Left ventricle myocardium inferior (tissue), 1 donor: ENCODE data around the gene HNRNPR. TPM values are rescaled to one million over a fixed set of nuclear protein-coding genes. Genes with fewer than 3 reads are reported as not detected.

ENCODE experiments used
- DNase-seq: peaks from one replicate; pipeline ENCODE4 v3.0.0-alpha.2; 2020
- H3K27ac ChIP-seq: fragments of 200-600 bp; replicated peaks from 2 replicates; pipeline ENCODE4 v1.8.0; 2021
- H3K27me3 ChIP-seq: fragments of 200-600 bp; 2 replicates; pipeline ENCODE4 v1.8.0; 2021; ENCODE audit warnings: low read depth
- H3K36me3 ChIP-seq: fragments of 200-600 bp; 2 replicates; pipeline ENCODE4 v1.8.0; 2021
- H3K4me1 ChIP-seq: fragments of 200-600 bp; 2 replicates; pipeline ENCODE4 v1.8.0; 2021
- H3K4me3 ChIP-seq: fragments of 200-600 bp; 2 replicates; pipeline ENCODE4 v1.8.0; 2021; ENCODE audit warnings: mild to moderate bottlenecking, moderate library complexity
- H3K9me3 ChIP-seq: fragments of 200-600 bp; replicated peaks from 2 replicates; pipeline ENCODE4 v1.8.0; 2021
- CTCF ChIP-seq: fragments of 200-600 bp; IDR thresholded peaks from 2 replicates; pipeline ENCODE4 v1.8.0; 2021; ENCODE audit warnings: antibody characterized with exemption, mild to moderate bottlenecking, borderline replicate concordance
- intact Hi-C: fragments of 100-400 bp; cut with micrococcal nuclease; formaldehyde crosslinking; loops from one replicate; pipeline ENCODE4 v1.11.0; 2022
- total RNA-seq: library from RNA; stranded (reverse); fragmentation: NEBNext Ultra II Directional; extraction: Animal tissue kit (Norgen Biotek cat#: 25700); gene quantifications from one replicate; pipeline ENCODE4 v1.2.1, GENCODE V29; 2021
- donor health status: DM: no; HTN: yes; CAD: no; lungs with severe emphysema.

The HNRNPR gene
- total RNA-seq, 1 donor from 2014 or later, result 54.6 TPM

DNA sequence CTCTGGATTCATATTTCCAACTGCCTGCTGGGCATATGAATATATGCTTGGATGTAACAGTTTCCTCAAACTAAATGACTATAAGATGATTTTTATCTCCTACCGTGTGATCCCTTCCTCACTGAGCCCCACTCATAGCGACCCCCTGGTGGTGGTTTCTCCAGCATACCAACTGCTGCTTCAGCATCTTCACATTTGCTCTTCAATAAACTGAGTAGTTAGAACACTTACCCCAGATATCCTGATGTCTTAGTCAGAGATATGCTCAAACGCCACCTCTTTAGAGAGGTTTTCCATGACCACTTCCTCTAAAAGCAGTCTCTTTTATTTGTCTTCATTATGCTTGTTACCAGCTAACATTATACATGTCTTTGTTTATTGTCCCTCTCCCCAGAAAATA lies 10.2 kb upstream of the HNRNPR start:
- no peak for TF ChIP-seq CTCF
- Histone ChIP-seq H3K27me3 (no peaks in the 10 kb centered on the region), H3K36me3 (peaks cover 11% of the 10 kb centered on the region), H3K27ac (no peak overlapping the region), H3K4me1 (peaks cover 16% of the 10 kb centered on the region), H3K4me3 (no peak overlapping the region), H3K9me3 (peaks cover 9% of the 10 kb centered on the region)
- no peak for DNase-seq
- intact Hi-C loops, result no loop called here

DNA sequence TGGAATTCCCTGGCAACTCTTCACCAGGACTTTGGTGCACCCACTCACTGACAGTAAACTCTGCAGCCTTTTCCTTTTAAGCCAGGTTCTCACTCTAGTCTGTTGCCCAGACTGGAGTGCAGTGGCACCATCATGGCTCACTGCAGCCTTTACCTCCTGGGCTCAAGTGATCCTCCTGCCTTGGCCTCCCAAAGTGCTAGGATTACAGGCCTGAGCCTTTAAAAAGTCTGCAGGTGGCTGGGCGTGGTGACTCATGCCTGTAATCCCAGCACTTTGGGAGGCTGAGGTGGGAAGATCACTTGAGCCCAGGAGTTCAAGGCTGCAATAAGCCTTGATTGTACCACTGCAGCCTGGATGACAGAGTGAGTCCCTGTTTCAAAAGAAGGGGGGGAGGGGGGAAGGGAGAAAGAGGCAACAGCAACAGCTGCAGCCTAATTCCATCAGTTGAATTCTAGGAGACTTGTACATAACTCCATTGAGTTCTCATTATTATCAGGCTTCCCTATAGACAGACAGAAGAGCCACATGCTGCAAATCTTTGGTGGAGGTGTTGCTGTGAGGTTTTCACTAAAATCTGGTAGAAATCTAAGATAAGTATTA lies 8.1 kb upstream of the HNRNPR start:
- Histone ChIP-seq H3K4me1 (peaks cover 8% of the 10 kb centered on the region), H3K9me3 (no peaks in the 10 kb centered on the region), H3K36me3 (no peaks in the 10 kb centered on the region), H3K27me3 (no peaks in the 10 kb centered on the region), H3K4me3 (no peak overlapping the region), H3K27ac (no peak overlapping the region)
- no peak for TF ChIP-seq CTCF
- no peak for DNase-seq
- intact Hi-C loops, result no loop called here

- intact Hi-C loops, result loop anchor here (10.0 kb wide), 1 partner anchor 59 kb away; no protein-coding TSS in a partner anchor
- TF ChIP-seq CTCF, result no peak
- H3K9me3 ChIP-seq, result no peaks in the 10 kb centered on the region
- peaks cover 43% of the 10 kb centered on the region for H3K4me1 ChIP-seq
- no peak overlapping the region for H3K27ac ChIP-seq
- no peak overlapping the region for H3K4me3 ChIP-seq
- no peak for DNase-seq
- no peaks in the 10 kb centered on the region for H3K36me3 ChIP-seq
- H3K27me3 ChIP-seq, result no peaks in the 10 kb centered on the region
These were observed 1.8 kb upstream of the HNRNPR start for GRCh38 chr1:23345920-23346319.

DNA sequence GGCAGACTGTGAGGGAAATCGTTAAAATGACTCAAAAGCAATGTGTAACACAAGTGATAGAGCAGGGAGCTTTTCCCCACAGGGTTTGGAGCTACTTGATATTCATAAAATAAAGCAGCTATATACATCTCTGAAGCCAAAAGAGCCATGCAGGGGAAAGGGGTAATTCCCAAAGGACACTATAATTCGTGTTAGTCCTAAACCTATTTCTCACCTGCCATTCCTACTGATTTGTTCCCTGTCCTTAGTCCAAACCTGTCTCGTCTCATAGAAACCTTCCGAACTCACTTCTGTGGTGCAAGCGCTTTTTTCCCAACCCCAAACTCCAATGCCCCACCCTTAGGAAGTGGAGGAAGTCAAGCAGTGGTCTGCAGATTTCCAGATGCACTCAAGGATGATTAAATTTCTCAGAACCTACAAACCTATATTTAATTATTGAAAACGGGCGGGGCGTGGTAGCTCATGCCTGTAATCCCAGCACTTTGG lies 946 bp upstream of the HNRNPR start:
- H3K27ac ChIP-seq, result peak overlapping the region; percentile 97
- no peak for DNase-seq
- no peaks in the 10 kb centered on the region for H3K36me3 ChIP-seq
- intact Hi-C loops, result loop anchor here (10.0 kb wide), 1 partner anchor 60 kb away; no protein-coding TSS in a partner anchor
- TF ChIP-seq CTCF, result no peak
- no peaks in the 10 kb centered on the region for H3K9me3 ChIP-seq
- peak overlapping the region; percentile 96 for H3K4me3 ChIP-seq
- H3K4me1 ChIP-seq, result peaks cover 52% of the 10 kb centered on the region
- H3K27me3 ChIP-seq, result no peaks in the 10 kb centered on the region

DNA sequence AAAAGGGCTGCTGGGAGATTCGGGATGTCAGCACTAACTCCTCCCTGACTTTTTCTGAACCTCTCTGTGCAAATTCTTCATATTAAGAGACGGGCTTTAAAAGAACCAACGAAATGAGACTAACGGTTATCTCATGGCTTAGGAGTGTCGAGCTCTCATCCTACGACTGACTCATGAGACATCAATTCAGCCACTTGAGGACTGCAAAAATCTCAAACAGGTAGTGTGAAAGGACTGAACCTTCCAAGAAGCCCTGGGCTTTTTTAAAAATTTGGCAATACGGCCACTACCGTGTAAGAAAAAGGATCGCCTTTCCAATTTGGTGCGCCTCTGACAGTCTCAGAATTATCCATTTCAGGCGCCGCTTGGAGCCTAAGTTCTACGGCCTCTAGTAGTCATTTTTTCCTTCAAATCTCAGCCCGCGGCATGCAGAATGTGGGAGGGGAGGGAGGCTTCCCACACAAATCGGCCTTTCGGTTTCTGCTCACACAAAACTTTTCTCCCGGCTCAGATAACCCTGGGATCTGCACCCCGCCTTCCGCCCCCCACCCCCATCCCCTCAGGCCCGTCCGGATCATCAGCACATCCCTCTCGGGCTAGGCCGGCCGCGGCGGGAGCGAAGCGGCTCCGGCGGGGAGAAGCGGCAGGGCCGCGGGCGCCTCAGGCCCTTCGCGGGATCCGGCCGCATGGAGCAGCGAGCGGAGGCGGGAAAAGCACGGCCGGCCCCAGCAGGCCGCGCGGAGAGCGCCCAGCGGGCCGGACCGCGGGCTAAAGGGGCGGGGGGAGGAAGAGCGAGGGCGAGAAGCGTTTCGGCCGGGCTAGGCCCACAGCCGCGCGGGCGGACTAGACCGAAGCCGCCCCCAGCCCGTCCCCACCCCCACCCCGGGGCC lies 618 bp downstream of the HNRNPR start:
- intact Hi-C loops, result loop anchor here (10.0 kb wide), 1 partner anchor 61 kb away; no protein-coding TSS in a partner anchor
- Histone ChIP-seq H3K4me3 (peak overlapping the region; percentile 96), H3K4me1 (peaks cover 68% of the 10 kb centered on the region), H3K36me3 (no peaks in the 10 kb centered on the region), H3K9me3 (no peaks in the 10 kb centered on the region), H3K27me3 (no peaks in the 10 kb centered on the region), H3K27ac (peak overlapping the region; percentile 97)
- DNase-seq, result no peak
- TF ChIP-seq CTCF, result no peak
